IPS-15b (cell line): ENCODE data around the gene ZKSCAN1.

Experiments used
- H3K27me3 ChIP-seq: one replicate; pipeline ENCODE4 v1.6.1; 2013; ENCODE audit warnings: low read length; ENCODE audit not compliant: control insufficient read depth, insufficient read depth
- H3K36me3 ChIP-seq: one replicate; pipeline ENCODE4 v1.6.1; 2013; ENCODE audit warnings: low read length; ENCODE audit not compliant: control insufficient read depth, insufficient read depth
- H3K4me1 ChIP-seq: one replicate; pipeline ENCODE4 v1.6.1; 2013; ENCODE audit warnings: mild to moderate bottlenecking, low read length; ENCODE audit not compliant: control insufficient read depth, insufficient read depth
- H3K4me3 ChIP-seq: one replicate; pipeline ENCODE4 v1.5.1; 2013; ENCODE audit warnings: low read depth, low read length
- H3K9ac ChIP-seq: one replicate; pipeline ENCODE4 v1.6.1; 2013; ENCODE audit warnings: low read depth, mild to moderate bottlenecking, low read length
- H3K9me3 ChIP-seq: one replicate; pipeline ENCODE4 v1.6.1; 2013; ENCODE audit warnings: mild to moderate bottlenecking, low read length; ENCODE audit not compliant: control insufficient read depth, insufficient read depth

The ZKSCAN1 gene

DNA sequence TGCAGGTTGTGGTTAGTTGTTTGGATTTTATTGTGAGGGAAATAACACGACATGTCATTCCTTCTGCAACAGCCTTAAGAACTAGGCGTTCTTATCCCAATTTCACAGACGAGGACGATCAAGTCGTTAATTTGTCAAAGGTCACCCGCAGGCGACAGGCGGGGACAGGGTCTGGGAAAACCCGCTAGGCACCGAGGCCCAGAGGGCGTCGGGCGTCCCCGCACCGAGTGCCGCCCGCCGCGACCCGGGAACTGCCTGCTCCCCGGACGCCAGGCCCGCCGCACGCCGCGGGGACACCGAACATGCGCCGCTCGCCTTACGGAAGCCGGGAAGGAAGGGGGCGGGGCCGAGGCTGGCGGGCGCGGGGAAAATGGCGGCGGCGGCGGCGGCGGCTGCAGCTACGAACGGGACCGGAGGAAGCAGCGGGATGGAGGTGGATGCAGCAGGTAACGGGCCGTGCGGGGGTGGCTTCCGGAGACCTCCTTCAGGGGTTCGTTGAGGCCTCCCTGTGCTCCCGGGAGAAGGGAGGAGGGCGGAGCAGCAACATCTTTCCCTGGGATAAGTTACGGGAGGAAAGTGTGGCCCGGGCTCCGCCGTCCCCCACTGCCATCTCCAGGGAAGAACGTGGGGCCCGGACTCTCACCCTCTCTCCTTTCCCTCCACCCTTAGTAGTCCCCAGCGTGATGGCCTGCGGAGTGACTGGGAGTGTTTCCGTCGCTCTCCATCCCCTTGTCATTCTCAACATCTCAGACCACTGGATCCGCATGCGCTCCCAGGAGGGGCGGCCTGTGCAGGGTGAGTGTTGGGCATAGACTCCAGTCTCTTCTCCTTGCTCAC lies 73.4 kb downstream of the ZKSCAN1 start, which contains the start of gene COPS6:
TSS of gene COPS6 (plus strand) at position 349 of the 837 bp plus-strand sequence. CDS start at position 371, 22 bp downstream.
- Histone ChIP-seq H3K27me3 (no peaks in the 10 kb centered on the region), H3K4me1 (peaks cover 3% of the 10 kb centered on the region), H3K9ac (peak within 1 kb of the TSS; percentile 93), H3K9me3 (no peaks in the 10 kb centered on the region), H3K4me3 (peak within 1 kb of the TSS; percentile 94), H3K36me3 (peaks cover 33% of the 10 kb centered on the region)

DNA sequence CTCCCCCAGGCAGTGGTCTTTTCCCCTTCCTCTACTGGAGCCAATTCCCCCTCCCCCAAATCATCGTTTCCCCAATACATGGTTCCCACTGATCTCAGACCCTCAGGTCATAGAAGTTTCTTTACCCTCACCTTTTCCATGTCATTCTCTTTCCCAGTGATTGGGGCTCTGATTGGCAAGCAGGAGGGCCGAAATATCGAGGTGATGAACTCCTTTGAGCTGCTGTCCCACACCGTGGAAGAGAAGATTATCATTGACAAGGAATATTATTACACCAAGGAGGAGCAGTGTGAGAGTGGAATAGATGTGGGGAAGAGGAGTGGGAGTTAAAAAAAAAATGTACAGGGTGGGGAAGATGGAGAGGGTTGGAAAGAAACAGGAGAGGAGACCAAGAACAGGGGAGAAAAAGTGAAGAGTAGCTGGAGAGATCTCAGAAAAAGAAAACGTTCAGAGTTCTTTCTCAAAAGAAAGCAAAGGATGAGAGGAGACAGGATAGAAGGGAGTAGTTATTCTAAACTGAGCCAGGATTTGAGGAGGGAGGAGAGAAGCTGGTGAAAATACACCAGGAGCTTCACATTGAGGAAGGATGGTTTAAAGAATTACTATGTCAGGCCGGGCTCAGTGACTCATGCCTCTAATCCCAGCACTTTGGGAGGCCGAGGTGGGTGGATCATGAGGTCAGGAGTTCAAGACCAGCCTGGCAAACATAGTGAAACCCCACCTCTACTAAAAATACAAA lies 74.2 kb downstream of the ZKSCAN1 start:
- no peaks in the 10 kb centered on the region for H3K27me3 ChIP-seq
- peak overlapping the region; percentile 93 for H3K9ac ChIP-seq
- H3K36me3 ChIP-seq, result peaks cover 38% of the 10 kb centered on the region
- H3K4me1 ChIP-seq, result peaks cover 3% of the 10 kb centered on the region
- H3K9me3 ChIP-seq, result no peaks in the 10 kb centered on the region
- H3K4me3 ChIP-seq, result peak overlapping the region; percentile 94

- Histone ChIP-seq H3K27me3 (no peaks in the 10 kb centered on the region), H3K9me3 (no peaks in the 10 kb centered on the region), H3K9ac (no peak overlapping the region), H3K36me3 (peaks cover 50% of the 10 kb centered on the region), H3K4me1 (peaks cover 3% of the 10 kb centered on the region), H3K4me3 (no peak overlapping the region)
These were observed 75.4 kb downstream of the ZKSCAN1 start for GRCh38 chr7:100090527-100091410.
